Osteoblast (primary cell): Measurements from ENCODE around the gene WWOX. TPM values are rescaled to one million over a fixed set of nuclear protein-coding genes. Genes with fewer than 3 reads are reported as not detected.

Source experiments
- DNase-seq: peaks from one replicate; pipeline ENCODE4 v3.0.0; 2011; ENCODE audit warnings: low spot score, mixed read lengths; ENCODE audit not compliant: insufficient read length; ENCODE audit errors: missing footprints
- H2AFZ ChIP-seq: 2 replicates; pipeline ENCODE4 v1.6.0; 2011; ENCODE audit warnings: mild to moderate bottlenecking, low read length
- H3K27ac ChIP-seq: 2 replicates; pipeline ENCODE4 v1.5.1; 2011; ENCODE audit warnings: mild to moderate bottlenecking, low read depth, low read length, moderate library complexity
- H3K27me3 ChIP-seq: 2 replicates; pipeline ENCODE4 v1.6.0; 2012; ENCODE audit warnings: mild to moderate bottlenecking, control low read depth, inconsistent platforms, low read length, moderate library complexity; ENCODE audit not compliant: insufficient read depth
- H3K36me3 ChIP-seq: 2 replicates; pipeline ENCODE4 v1.5.1; 2011; ENCODE audit warnings: mild to moderate bottlenecking, low read length, control low read depth, moderate library complexity; ENCODE audit not compliant: insufficient read depth
- H3K4me1 ChIP-seq: 2 replicates; pipeline ENCODE4 v1.5.1; 2011; ENCODE audit warnings: mild to moderate bottlenecking, low read length, control low read depth, moderate library complexity; ENCODE audit not compliant: insufficient read depth
- H3K4me2 ChIP-seq: 2 replicates; pipeline ENCODE4 v1.6.0; 2011; ENCODE audit warnings: mild to moderate bottlenecking, low read length; ENCODE audit not compliant: insufficient read depth
- H3K4me3 ChIP-seq: fragments of 200-600 bp; sonication (generic); 3 replicates; pipeline ENCODE4 v1.5.1; 2012; ENCODE audit warnings: mild to moderate bottlenecking, low read length, inconsistent platforms; ENCODE audit not compliant: insufficient read depth
- H3K79me2 ChIP-seq: 2 replicates; pipeline ENCODE4 v1.6.0; 2012; ENCODE audit warnings: mild to moderate bottlenecking, low read length, control low read depth, inconsistent platforms; ENCODE audit not compliant: insufficient read depth
- H3K9me3 ChIP-seq: 2 replicates; pipeline ENCODE4 v1.5.1; 2011; ENCODE audit warnings: low read depth, low read length, control low read depth
- H4K20me1 ChIP-seq: 2 replicates; pipeline ENCODE4 v1.6.0; 2012; ENCODE audit warnings: mild to moderate bottlenecking, low read length, control low read depth; ENCODE audit not compliant: insufficient read depth
- CTCF ChIP-seq: IDR thresholded peaks from 2 replicates; pipeline ENCODE4 v1.5.1; 2011; ENCODE audit warnings: mild to moderate bottlenecking, low read depth, low read length, moderate library complexity; ENCODE audit errors: extremely low read depth
- total RNA-seq: library from RNA; depleted of rRNA; stranded (reverse); fragments of >200 nt; gene quantifications from 2 replicates; pipeline ENCODE4 v1.2.3, GENCODE V29; 2012

Gene WWOX
- total RNA-seq, 1 donor: 23.9 TPM

GRCh38 chr16:78916928-78917545 is 817.6 kb downstream of the WWOX start:
- Histone ChIP-seq H3K4me2 (no peak overlapping the region), H4K20me1 (no peaks in the 10 kb centered on the region), H3K4me3 (no peak overlapping the region), H3K9me3 (peaks cover 4% of the 10 kb centered on the region), H3K27ac (no peak overlapping the region), H3K4me1 (no peaks in the 10 kb centered on the region), H3K36me3 (no peaks in the 10 kb centered on the region), H2AFZ (no peak overlapping the region), H3K79me2 (no peaks in the 10 kb centered on the region), H3K27me3 (no peaks in the 10 kb centered on the region)
- DNase-seq: no peak
- no peak for TF ChIP-seq CTCF

- Histone ChIP-seq H3K9me3 (no peaks in the 10 kb centered on the region), H3K36me3 (no peaks in the 10 kb centered on the region), H3K4me3 (no peak overlapping the region), H3K27me3 (no peaks in the 10 kb centered on the region), H3K4me2 (no peak overlapping the region), H4K20me1 (no peaks in the 10 kb centered on the region), H2AFZ (no peak overlapping the region), H3K27ac (no peak overlapping the region), H3K4me1 (no peaks in the 10 kb centered on the region), H3K79me2 (no peaks in the 10 kb centered on the region)
- no peak for TF ChIP-seq CTCF
- DNase-seq: no peak
Observed at GRCh38 chr16:78918805-78919305, 819.4 kb downstream of the WWOX start.

GRCh38 chr16:78919852-78920251 is 820.4 kb downstream of the WWOX start:
- Histone ChIP-seq H2AFZ (no peak overlapping the region), H3K4me1 (no peaks in the 10 kb centered on the region), H3K4me2 (no peak overlapping the region), H3K79me2 (no peaks in the 10 kb centered on the region), H3K4me3 (no peak overlapping the region), H3K27ac (no peak overlapping the region), H3K27me3 (no peaks in the 10 kb centered on the region), H3K36me3 (no peaks in the 10 kb centered on the region), H3K9me3 (no peaks in the 10 kb centered on the region), H4K20me1 (no peaks in the 10 kb centered on the region)
- no peak for DNase-seq
- no peak for TF ChIP-seq CTCF

GRCh38 chr16:78920621-78921020 is 821.2 kb downstream of the WWOX start:
- no peaks in the 10 kb centered on the region for H3K79me2 ChIP-seq
- H3K4me1 ChIP-seq: no peaks in the 10 kb centered on the region
- TF ChIP-seq CTCF: no peak
- H2AFZ ChIP-seq: no peak overlapping the region
- no peak for DNase-seq
- H3K27me3 ChIP-seq: no peaks in the 10 kb centered on the region
- H3K27ac ChIP-seq: no peak overlapping the region
- H3K9me3 ChIP-seq: no peaks in the 10 kb centered on the region
- no peak overlapping the region for H3K4me3 ChIP-seq
- H3K36me3 ChIP-seq: no peaks in the 10 kb centered on the region
- H3K4me2 ChIP-seq: no peak overlapping the region
- H4K20me1 ChIP-seq: no peaks in the 10 kb centered on the region
